GM19438 (cell line): ENCODE data around the gene PRAF2.

Experiments
- ATAC-seq: cut with Tn5 transposase; IDR thresholded peaks from one replicate; pipeline ENCODE4 v1.9.1; 2021; ENCODE audit warnings: low read depth; ENCODE audit not compliant: unreplicated experiment

PRAF2 gene

GRCh38 chrX:49043220-49043986 lies 30.4 kb downstream of the PRAF2 start, which contains the start of gene TFE3:
TFE3 (minus strand) TSS chrX:49043357; CDS start chrX:49043226, 131 bp downstream.
- peak; percentile 82 for ATAC-seq

GRCh38 chrX:49042581-49043219 lies 31.1 kb downstream of the PRAF2 start:
- peak; percentile 4 for ATAC-seq

DNA sequence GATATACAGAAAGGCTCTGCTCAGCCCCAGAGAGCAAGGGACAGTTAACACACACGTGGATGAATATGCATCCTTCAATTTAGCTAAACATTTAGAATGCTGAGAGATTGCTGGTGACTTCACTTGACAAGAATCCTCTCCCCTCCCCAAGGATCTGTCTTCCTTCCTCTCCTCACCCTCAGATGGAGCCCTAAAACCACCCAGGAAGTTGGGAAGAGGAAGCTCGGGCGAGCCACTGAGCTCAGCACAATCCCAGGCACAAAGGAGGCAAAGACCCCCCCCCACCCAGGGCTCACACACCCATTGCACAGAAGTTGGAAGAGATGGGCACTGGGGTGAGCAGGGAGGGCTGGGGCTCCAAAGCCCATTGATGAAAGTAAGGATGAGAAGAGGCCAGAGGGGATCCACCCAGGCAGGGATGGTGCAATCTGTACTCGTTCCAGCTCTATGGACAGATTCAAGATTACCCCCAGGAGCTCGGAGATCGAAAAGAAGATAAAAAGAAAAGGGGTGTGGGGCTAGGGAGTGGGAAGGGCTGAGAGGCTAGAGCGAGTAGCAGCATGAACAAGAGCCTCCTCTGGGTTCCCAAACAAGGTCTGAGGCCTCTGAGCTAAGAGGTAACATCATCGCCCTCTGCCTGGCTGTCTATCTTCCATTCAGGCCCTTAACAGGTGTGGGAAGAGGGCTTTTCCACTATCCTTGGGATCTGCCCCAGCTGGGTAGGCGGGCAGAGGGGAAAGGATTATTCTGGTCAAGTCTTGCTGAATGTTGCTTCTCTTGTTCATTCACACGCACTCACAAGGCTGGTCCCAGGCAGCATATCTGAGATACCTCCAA lies 31.8 kb downstream of the PRAF2 start:
- ATAC-seq = no peak

- ATAC-seq = no peak
Observed at GRCh38 chrX:49040376-49040955, 33.3 kb downstream of the PRAF2 start.

- no peak for ATAC-seq
Observed at GRCh38 chrX:49039598-49040375, 34.0 kb downstream of the PRAF2 start.

- ATAC-seq = no peak
Observed at GRCh38 chrX:49037883-49038475, 35.8 kb downstream of the PRAF2 start.

DNA sequence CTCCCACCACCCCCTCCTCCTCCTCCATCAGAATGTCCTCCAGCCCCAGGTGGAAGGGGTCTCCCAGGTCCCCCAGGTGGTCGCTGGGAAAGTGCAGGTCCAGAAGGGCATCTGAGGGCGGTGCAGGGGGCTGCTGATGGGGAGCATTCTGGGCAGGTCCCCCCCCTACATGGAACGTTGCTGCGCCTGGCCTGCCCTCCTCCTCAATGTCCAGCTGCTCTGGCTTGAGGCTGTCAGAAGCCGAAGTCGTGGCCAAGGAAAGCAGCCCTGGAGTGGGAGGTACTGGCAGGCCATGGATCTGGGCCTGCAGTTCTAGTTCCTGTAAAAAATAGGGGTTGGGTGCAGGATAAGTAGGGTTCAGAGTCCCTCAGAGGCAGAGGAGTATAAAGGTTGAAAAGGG lies 43.5 kb downstream of the PRAF2 start:
- no peak for ATAC-seq

DNA sequence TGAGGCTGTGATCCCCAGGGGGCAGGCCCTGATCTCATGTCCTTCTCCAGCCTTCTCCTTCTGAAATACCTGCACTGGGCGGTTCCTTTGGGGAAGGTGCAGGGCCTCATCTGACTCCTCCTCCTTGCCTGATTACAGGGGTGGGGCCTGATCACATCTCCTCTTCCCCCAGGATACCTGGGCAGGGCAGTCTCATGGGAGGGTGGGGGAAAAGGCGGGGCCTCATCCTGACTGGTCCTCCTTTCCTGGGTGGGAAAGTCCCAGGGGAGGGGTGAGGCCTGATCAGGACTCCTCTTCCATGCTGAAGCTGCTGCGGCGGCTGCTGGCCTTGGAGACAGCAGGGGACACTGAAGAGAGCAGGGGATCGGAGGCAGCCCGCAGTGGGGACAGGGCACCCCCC lies 43.9 kb downstream of the PRAF2 start:
- ATAC-seq = no peak
